ENCODE data around the gene MT2A. TPM values are rescaled to one million over a fixed set of nuclear protein-coding genes. Genes with fewer than 3 reads are reported as not detected.

The MT2A gene
- total and polyA plus RNA-seq, 9 donors: 9.9 to 31.5 (median 24.6) TPM

Other genes with a start within 250 kb of the MT2A start
- 49.1 TPM for gene AMFR, start 183.0 kb upstream of the MT2A start, total RNA-seq
- 10 to 100 TPM; 36.6 to 70.4 (median 51.5) TPM for gene AMFR, start 183.0 kb upstream of the MT2A start, polyA plus RNA-seq (ENCODE audit: insufficient read depth in 1 of 8, insufficient read length in 8 of 8, low replicate concordance in 1 of 8)
- 73.8 TPM for gene NUDT21, start 157.3 kb upstream of the MT2A start, total RNA-seq
- 10 to 100 TPM; 47.3 to 77.1 (median 61.6) TPM for gene NUDT21, start 157.3 kb upstream of the MT2A start, polyA plus RNA-seq (ENCODE audit: insufficient read depth in 1 of 8, insufficient read length in 8 of 8, low replicate concordance in 1 of 8)
- 39.3 TPM for gene OGFOD1, start 157.0 kb upstream of the MT2A start, total RNA-seq
- 10 to 100 TPM; 30.7 to 46.2 (median 37.8) TPM for gene OGFOD1, start 157.0 kb upstream of the MT2A start, polyA plus RNA-seq (ENCODE audit: insufficient read depth in 1 of 8, insufficient read length in 8 of 8, low replicate concordance in 1 of 8)
- 58.3 TPM for gene BBS2, start 88.6 kb upstream of the MT2A start, total RNA-seq
- 10 to 100 TPM; 27.9 to 42.7 (median 36.2) TPM for gene BBS2, start 88.6 kb upstream of the MT2A start, polyA plus RNA-seq (ENCODE audit: insufficient read depth in 1 of 8, insufficient read length in 8 of 8, low replicate concordance in 1 of 8)
- not detected for gene MT4, start 43.5 kb upstream of the MT2A start, total RNA-seq
- gene MT4, start 43.5 kb upstream of the MT2A start, polyA plus RNA-seq (ENCODE audit: insufficient read depth in 1 of 8, insufficient read length in 8 of 8, low replicate concordance in 1 of 8): not detected
- gene MT3, start 19.1 kb upstream of the MT2A start, total RNA-seq: 12.6 TPM
- 10 to 100 TPM in 3 of 8 donors, 1 to 10 TPM in 5; 3.9 to 15.8 (median 9.0) TPM for gene MT3, start 19.1 kb upstream of the MT2A start, polyA plus RNA-seq (ENCODE audit: insufficient read depth in 1 of 8, insufficient read length in 8 of 8, low replicate concordance in 1 of 8)
- 29.0 TPM for gene MT1E, start 17.2 kb downstream of the MT2A start, total RNA-seq
- gene MT1E, start 17.2 kb downstream of the MT2A start, polyA plus RNA-seq (ENCODE audit: insufficient read depth in 1 of 8, insufficient read length in 8 of 8, low replicate concordance in 1 of 8): 10 to 100 TPM in 5 of 8 donors, 1 to 10 TPM in 3; 7.4 to 18.6 (median 11.7) TPM
- gene MT1M, start 24.1 kb downstream of the MT2A start, total RNA-seq: 2.4 TPM
- 1 to 10 TPM in 2 of 8 donors, under 1 TPM in 6; 0.34 to 1.2 (median 0.59) TPM for gene MT1M, start 24.1 kb downstream of the MT2A start, polyA plus RNA-seq (ENCODE audit: insufficient read depth in 1 of 8, insufficient read length in 8 of 8, low replicate concordance in 1 of 8)
- gene MT1A, start 30.1 kb downstream of the MT2A start, total RNA-seq: 0.58 TPM
- under 1 TPM in 2 of 8 donors, not detected in 6; 0.41 to 0.55 TPM for gene MT1A, start 30.1 kb downstream of the MT2A start, polyA plus RNA-seq (ENCODE audit: insufficient read depth in 1 of 8, insufficient read length in 8 of 8, low replicate concordance in 1 of 8)
- gene MT1B, start 43.3 kb downstream of the MT2A start, total RNA-seq: not detected
- gene MT1B, start 43.3 kb downstream of the MT2A start, polyA plus RNA-seq (ENCODE audit: insufficient read depth in 1 of 8, insufficient read length in 8 of 8, low replicate concordance in 1 of 8): under 1 TPM in 1 of 8 donors, not detected in 7; 0.64 TPM
- gene MT1F, start 49.4 kb downstream of the MT2A start, total RNA-seq: not detected
- gene MT1F, start 49.4 kb downstream of the MT2A start, polyA plus RNA-seq (ENCODE audit: insufficient read depth in 1 of 8, insufficient read length in 8 of 8, low replicate concordance in 1 of 8): 1 to 10 TPM in 6 of 8 donors, under 1 TPM in 2; 0.35 to 3.9 (median 1.3) TPM
- 1.2 TPM for gene MT1G, start 59.5 kb downstream of the MT2A start, total RNA-seq
- gene MT1G, start 59.5 kb downstream of the MT2A start, polyA plus RNA-seq (ENCODE audit: insufficient read depth in 1 of 8, insufficient read length in 8 of 8, low replicate concordance in 1 of 8): 10 to 100 TPM in 2 of 8 donors, 1 to 10 TPM in 1, under 1 TPM in 3, not detected in 2; 0.42 to 21.4 (median 4.3) TPM
- 0.40 TPM for gene MT1H, start 61.2 kb downstream of the MT2A start, total RNA-seq
- 1 to 10 TPM in 3 of 8 donors, under 1 TPM in 1, not detected in 4; 0.47 to 8.7 (median 6.6) TPM for gene MT1H, start 61.2 kb downstream of the MT2A start, polyA plus RNA-seq (ENCODE audit: insufficient read depth in 1 of 8, insufficient read length in 8 of 8, low replicate concordance in 1 of 8)
- 16.8 TPM for gene MT1X, start 73.9 kb downstream of the MT2A start, total RNA-seq
- 10 to 100 TPM in 6 of 8 donors, 1 to 10 TPM in 2; 7.3 to 15.6 (median 11.0) TPM for gene MT1X, start 73.9 kb downstream of the MT2A start, polyA plus RNA-seq (ENCODE audit: insufficient read depth in 1 of 8, insufficient read length in 8 of 8, low replicate concordance in 1 of 8)
- 54.6 TPM for gene NUP93, start 121.5 kb downstream of the MT2A start, total RNA-seq
- 10 to 100 TPM; 42.9 to 49.1 (median 45.1) TPM for gene NUP93, start 121.5 kb downstream of the MT2A start, polyA plus RNA-seq (ENCODE audit: insufficient read depth in 1 of 8, insufficient read length in 8 of 8, low replicate concordance in 1 of 8)

All from muscle of leg (tissue), 9 donors.